Inflammatory macrophage treated with lipopolysaccharide for 4 hours (primary cell): Measurements from ENCODE around the gene KLHL15.

Source experiments
- DNase-seq: peaks from one replicate; pipeline ENCODE4 v3.0.0-alpha.2; 2020

The KLHL15 gene

GRCh38 chrX:23945206-23945605, 81.8 kb downstream of the KLHL15 start:
- DNase-seq, result no peak

- no peak for DNase-seq
These were observed 82.8 kb downstream of the KLHL15 start for GRCh38 chrX:23944234-23944633.

- no peak for DNase-seq
These were observed 87.8 kb downstream of the KLHL15 start for GRCh38 chrX:23939203-23939602.

- no peak for DNase-seq
These were observed 88.3 kb downstream of the KLHL15 start for GRCh38 chrX:23938690-23939089.

GRCh38 chrX:23937100-23937499, 89.9 kb downstream of the KLHL15 start:
- no peak for DNase-seq

GRCh38 chrX:23936180-23936579, 90.8 kb downstream of the KLHL15 start:
- no peak for DNase-seq

- no peak for DNase-seq
These were observed 91.9 kb downstream of the KLHL15 start for GRCh38 chrX:23935106-23935505.
